ENCODE results near the gene SMURF1.

DNA sequence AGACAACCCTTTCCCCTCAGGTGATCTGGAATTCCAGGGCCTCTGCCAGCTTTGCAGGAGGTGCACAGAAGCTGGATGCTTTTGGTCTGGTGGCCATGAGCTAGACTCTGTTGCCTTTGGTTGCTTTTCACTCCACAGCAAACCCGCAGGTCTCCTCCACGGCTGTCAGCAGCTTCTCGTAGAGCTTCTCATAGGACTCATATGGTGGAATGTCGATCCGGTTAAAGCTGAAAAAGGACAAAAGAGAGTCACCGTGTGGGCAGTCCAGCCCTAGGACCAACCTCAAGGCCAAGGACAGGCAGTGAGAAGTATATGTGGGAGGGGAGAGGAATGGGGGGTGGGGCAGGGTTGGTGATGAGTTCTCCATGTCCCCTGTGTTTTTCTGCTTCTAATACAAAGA lies 113.5 kb downstream of the SMURF1 start:
- TF ChIP-seq CTCF (IDR thresholded peaks at IDR 0.05), result no peak
- TF ChIP-seq POLR2A (IDR thresholded peaks at IDR 0.05), result no peak
